H9 (cell line): ENCODE results near the gene IGSF5. TPM values are rescaled to one million over a fixed set of nuclear protein-coding genes. Genes with fewer than 3 reads are reported as not detected.

Experiments used
- DNase-seq: peaks from one replicate; pipeline ENCODE4 v3.0.0-alpha.2; 2017
- H2AFZ ChIP-seq: one replicate; pipeline ENCODE4 v1.6.1; 2013; ENCODE audit warnings: mild to moderate bottlenecking, low read length, control low read depth, moderate library complexity
- H2AK5ac ChIP-seq: 2 replicates; pipeline ENCODE4 v1.6.1; 2013; ENCODE audit warnings: low read length, control low read depth, mixed read lengths; ENCODE audit not compliant: insufficient read length
- H2BK120ac ChIP-seq: one replicate; pipeline ENCODE4 v1.6.1; 2013; ENCODE audit warnings: low read depth, mild to moderate bottlenecking, low read length, control low read depth, inconsistent platforms; ENCODE audit not compliant: poor library complexity, severe bottlenecking
- H2BK12ac ChIP-seq: 2 replicates; pipeline ENCODE4 v1.6.1; 2013; ENCODE audit warnings: low read length, control low read depth, mixed read lengths, low read depth; ENCODE audit not compliant: insufficient read length
- H2BK15ac ChIP-seq: 2 replicates; pipeline ENCODE4 v1.6.1; 2013; ENCODE audit warnings: low read depth, low read length, control low read depth
- H2BK20ac ChIP-seq: one replicate; pipeline ENCODE4 v1.6.1; 2013; ENCODE audit warnings: low read depth, mild to moderate bottlenecking, low read length, control low read depth, inconsistent platforms; ENCODE audit not compliant: poor library complexity, severe bottlenecking
- H2BK5ac ChIP-seq: 2 replicates; pipeline ENCODE4 v1.6.1; 2013; ENCODE audit warnings: low read length, control low read depth, mixed read lengths; ENCODE audit not compliant: insufficient read length
- H3K14ac ChIP-seq: 2 replicates; pipeline ENCODE4 v1.6.1; 2013; ENCODE audit warnings: low read length, control low read depth; ENCODE audit not compliant: insufficient read depth
- H3K18ac ChIP-seq: 2 replicates; pipeline ENCODE4 v1.6.1; 2013; ENCODE audit warnings: low read depth, mild to moderate bottlenecking, mixed read lengths, low read length, control low read depth; ENCODE audit not compliant: insufficient read length
- H3K23ac ChIP-seq: 2 replicates; pipeline ENCODE4 v1.6.1; 2013; ENCODE audit warnings: low read length, control low read depth, mixed read lengths, low read depth; ENCODE audit not compliant: insufficient read length
- H3K23me2 ChIP-seq: 2 replicates; pipeline ENCODE4 v1.6.1; 2013; ENCODE audit warnings: low read depth, mild to moderate bottlenecking, mixed read lengths, low read length, control low read depth; ENCODE audit not compliant: insufficient read length, poor library complexity, severe bottlenecking
- H3K27ac ChIP-seq: 2 replicates; pipeline ENCODE4 v1.5.1; 2013; ENCODE audit warnings: low read length, control low read depth, mixed read lengths, low read depth; ENCODE audit not compliant: insufficient read length
- H3K27me3 ChIP-seq: 2 replicates; pipeline ENCODE4 v1.6.1; 2013; ENCODE audit warnings: low read length, control low read depth, inconsistent platforms; ENCODE audit not compliant: insufficient read depth
- H3K4ac ChIP-seq: 2 replicates; pipeline ENCODE4 v1.6.1; 2013; ENCODE audit warnings: low read depth, mild to moderate bottlenecking, control low read depth, inconsistent platforms, low read length, moderate library complexity
- H3K4me1 ChIP-seq: 2 replicates; pipeline ENCODE4 v1.6.1; 2013; ENCODE audit warnings: low read length, control low read depth, inconsistent platforms; ENCODE audit not compliant: insufficient read depth
- H3K4me2 ChIP-seq: 2 replicates; pipeline ENCODE4 v1.6.1; 2013; ENCODE audit warnings: low read length, control low read depth, mixed read lengths; ENCODE audit not compliant: insufficient read length, insufficient read depth
- H3K56ac ChIP-seq: 2 replicates; pipeline ENCODE4 v1.6.1; 2013; ENCODE audit warnings: low read depth, mild to moderate bottlenecking, mixed read lengths, low read length, control low read depth; ENCODE audit not compliant: insufficient read length
- H3K79me1 ChIP-seq: 2 replicates; pipeline ENCODE4 v1.6.1; 2013; ENCODE audit warnings: low read depth, mild to moderate bottlenecking, moderate library complexity, low read length, control low read depth, inconsistent platforms; ENCODE audit not compliant: insufficient read depth, poor library complexity, severe bottlenecking
- H3K79me2 ChIP-seq: 2 replicates; pipeline ENCODE4 v1.6.1; 2013; ENCODE audit warnings: low read length, control low read depth, inconsistent platforms; ENCODE audit not compliant: insufficient read depth
- H3K9ac ChIP-seq: 2 replicates; pipeline ENCODE4 v1.6.1; 2013; ENCODE audit warnings: low read length, control low read depth, mixed read lengths; ENCODE audit not compliant: insufficient read length; ENCODE audit errors: extremely low read depth
- H3K9me3 ChIP-seq: one replicate; pipeline ENCODE4 v1.6.1; 2013; ENCODE audit warnings: low read depth, low read length, inconsistent platforms; ENCODE audit not compliant: control insufficient read depth
- H3T11ph ChIP-seq: one replicate; pipeline ENCODE4 v1.6.1; 2013; ENCODE audit warnings: mild to moderate bottlenecking, low read length, control low read depth, inconsistent platforms
- H4K20me1 ChIP-seq: one replicate; pipeline ENCODE4 v1.6.1; 2013; ENCODE audit not compliant: control insufficient read depth, insufficient read length, insufficient read depth
- H4K5ac ChIP-seq: 2 replicates; pipeline ENCODE4 v1.6.1; 2013; ENCODE audit warnings: low read depth, mild to moderate bottlenecking, mixed read lengths, low read length, control low read depth; ENCODE audit not compliant: insufficient read length
- H4K8ac ChIP-seq: replicated peaks from 2 replicates; pipeline ENCODE4 v1.6.1; 2013; ENCODE audit warnings: low read length, control low read depth, mixed read lengths, low read depth; ENCODE audit not compliant: insufficient read length
- H4K91ac ChIP-seq: 2 replicates; pipeline ENCODE4 v1.6.1; 2013; ENCODE audit warnings: low read depth, mild to moderate bottlenecking, moderate library complexity, mixed read lengths, low read length, control low read depth; ENCODE audit not compliant: insufficient read length
- H3K27ac Mint-ChIP-seq, 3 experiments: 2 replicates in 2 of 3; 3 replicates in 1 of 3; pipeline ENCODE4 v1.8.0; 2020 to 2021; ENCODE audit warnings: mixed read lengths in 3 of 3, mild to moderate bottlenecking in 1 of 3, moderate library complexity in 1 of 3
- H3K27me3 Mint-ChIP-seq: 2 replicates; pipeline ENCODE4 v1.8.0; 2021; ENCODE audit warnings: low read depth, mild to moderate bottlenecking, moderate library complexity, mixed read lengths
- H3K36me3 Mint-ChIP-seq, 3 experiments: 2 replicates in 2 of 3; 3 replicates in 1 of 3; pipeline ENCODE4 v1.8.0; 2020 to 2021; ENCODE audit warnings: low read depth in 3 of 3, mixed read lengths in 3 of 3; ENCODE audit not compliant: insufficient read depth in 1 of 3
- H3K4me1 Mint-ChIP-seq, 2 experiments: 2 replicates each; pipeline ENCODE4 v1.8.0; 2020; ENCODE audit warnings: mixed read lengths in 2 of 2
- H3K4me3 Mint-ChIP-seq, 2 experiments: 2 replicates in 1 of 2; 3 replicates in 1 of 2; pipeline ENCODE4 v1.8.0; 2020 to 2021; ENCODE audit warnings: mild to moderate bottlenecking in 2 of 2, mixed read lengths in 2 of 2, moderate library complexity in 1 of 2
- H3K9me3 Mint-ChIP-seq, 2 experiments: 2 replicates in 1 of 2; 3 replicates in 1 of 2; pipeline ENCODE4 v1.8.0; 2020; ENCODE audit warnings: mild to moderate bottlenecking in 2 of 2, mixed read lengths in 2 of 2, moderate library complexity in 1 of 2
- WGBS: extraction: QIAGEN DNeasy Blood & Tissue Kit; methylation state at CpG from one replicate; pipeline ENCODE4 v1.1.7; 2013; ENCODE audit warnings: missing lambda C conversion rate, low lambda C conversion rate, mixed read lengths; ENCODE audit not compliant: insufficient read length; ENCODE audit errors: extremely low coverage; 5-methylcytosine and 5-hydroxymethylcytosine counted together
- total RNA-seq: library from RNA; stranded (reverse); gene quantifications from 2 replicates; pipeline ENCODE4 v1.2.1, GENCODE V29; 2021
- TF ChIP-seq, protein P1 (sequence below): fragments of 200-600 bp; sonication (generic); conservative IDR thresholded peaks from 3 replicates; pipeline ENCODE4 v1.8.0; 2021; ENCODE audit warnings: antibody characterized with exemption, mild to moderate bottlenecking

Gene IGSF5
- total RNA-seq, 1 experiment from 2014 or later = 2.1 TPM

GRCh38 chr21:39754811-39755210 lies 9.8 kb downstream of the IGSF5 start:
- TF ChIP-seq, protein P1, sequence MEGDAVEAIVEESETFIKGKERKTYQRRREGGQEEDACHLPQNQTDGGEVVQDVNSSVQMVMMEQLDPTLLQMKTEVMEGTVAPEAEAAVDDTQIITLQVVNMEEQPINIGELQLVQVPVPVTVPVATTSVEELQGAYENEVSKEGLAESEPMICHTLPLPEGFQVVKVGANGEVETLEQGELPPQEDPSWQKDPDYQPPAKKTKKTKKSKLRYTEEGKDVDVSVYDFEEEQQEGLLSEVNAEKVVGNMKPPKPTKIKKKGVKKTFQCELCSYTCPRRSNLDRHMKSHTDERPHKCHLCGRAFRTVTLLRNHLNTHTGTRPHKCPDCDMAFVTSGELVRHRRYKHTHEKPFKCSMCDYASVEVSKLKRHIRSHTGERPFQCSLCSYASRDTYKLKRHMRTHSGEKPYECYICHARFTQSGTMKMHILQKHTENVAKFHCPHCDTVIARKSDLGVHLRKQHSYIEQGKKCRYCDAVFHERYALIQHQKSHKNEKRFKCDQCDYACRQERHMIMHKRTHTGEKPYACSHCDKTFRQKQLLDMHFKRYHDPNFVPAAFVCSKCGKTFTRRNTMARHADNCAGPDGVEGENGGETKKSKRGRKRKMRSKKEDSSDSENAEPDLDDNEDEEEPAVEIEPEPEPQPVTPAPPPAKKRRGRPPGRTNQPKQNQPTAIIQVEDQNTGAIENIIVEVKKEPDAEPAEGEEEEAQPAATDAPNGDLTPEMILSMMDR = no peak
- no peak overlapping the region for H2BK5ac ChIP-seq
- no peak overlapping the region for H3K9ac ChIP-seq
- no peak overlapping the region for H2BK12ac ChIP-seq
- no peaks in the 10 kb centered on the region for H3K79me2 ChIP-seq
- no peak overlapping the region for H3K4ac ChIP-seq
- Mint-ChIP-seq H3K4me3 (no peak overlapping the region), H3K27ac (no peak overlapping the region), H3K9me3 (peaks cover 0 to 11% of the 10 kb centered on the region in 2 experiments; a peak in 3 of 5 replicates), H3K4me1 (peaks cover 5 to 11% of the 10 kb centered on the region in 2 experiments), H3K36me3 (peaks cover 1 to 10% (median 3%) of the 10 kb centered on the region in 3 experiments; a peak in 4 of 7 replicates), H3K27me3 (no peaks in the 10 kb centered on the region; the same call in 1 of the 2 replicates)
- H4K5ac ChIP-seq = no peak overlapping the region
- no peaks in the 10 kb centered on the region; the same call in 1 of the 2 replicates for H3K4me1 ChIP-seq
- DNase-seq = no peak
- H3K79me1 ChIP-seq = no peaks in the 10 kb centered on the region
- H2BK15ac ChIP-seq = no peak overlapping the region
- H2BK20ac ChIP-seq = no peak overlapping the region
- H3K27me3 ChIP-seq = no peaks in the 10 kb centered on the region
- H2BK120ac ChIP-seq = no peak overlapping the region
- H2AK5ac ChIP-seq = no peak overlapping the region
- no peak overlapping the region for H4K8ac ChIP-seq
- no CpG with 5 or more reads among the region's 3 CpGs for WGBS
- no peak overlapping the region for H3K14ac ChIP-seq
- no peak overlapping the region for H3K4me2 ChIP-seq
- H3T11ph ChIP-seq = no peak overlapping the region
- H2AFZ ChIP-seq = no peak overlapping the region
- no peaks in the 10 kb centered on the region for H4K20me1 ChIP-seq
- H3K23ac ChIP-seq = no peak overlapping the region
- H3K18ac ChIP-seq = no peak overlapping the region
- H3K27ac ChIP-seq = no peak overlapping the region
- H4K91ac ChIP-seq = no peak overlapping the region
- H3K9me3 ChIP-seq = no peaks in the 10 kb centered on the region
- no peaks in the 10 kb centered on the region for H3K23me2 ChIP-seq
- H3K56ac ChIP-seq = no peak overlapping the region
